IPS-NIHi11 (cell line): ENCODE data around the gene SND1.

ENCODE experiments used
- DNase-seq: peaks from one replicate; pipeline ENCODE4 v3.0.0; 2012; ENCODE audit warnings: mixed read lengths, low spot score

The SND1 gene

GRCh38 chr7:127995881-127996215, 343.9 kb downstream of the SND1 start:
- DNase-seq = no peak

- DNase-seq = no peak
Observed at GRCh38 chr7:127996253-127997071, 344.5 kb downstream of the SND1 start.

GRCh38 chr7:127997226-127997922, 345.4 kb downstream of the SND1 start:
- no peak for DNase-seq

GRCh38 chr7:127998671-127999070, 346.7 kb downstream of the SND1 start:
- DNase-seq = no peak

GRCh38 chr7:128000048-128000447, 348.1 kb downstream of the SND1 start:
- DNase-seq = no peak

- no peak for DNase-seq
Observed at GRCh38 chr7:128000854-128001265, 348.9 kb downstream of the SND1 start.

GRCh38 chr7:128003167-128003566, 351.2 kb downstream of the SND1 start:
- no peak for DNase-seq

- DNase-seq = no peak
Observed at GRCh38 chr7:128003787-128004186, 351.8 kb downstream of the SND1 start.

GRCh38 chr7:128004623-128005022, 352.6 kb downstream of the SND1 start:
- DNase-seq = no peak

GRCh38 chr7:128005117-128005516, 353.1 kb downstream of the SND1 start:
- no peak for DNase-seq

GRCh38 chr7:128005759-128006159, 353.8 kb downstream of the SND1 start:
- DNase-seq = no peak

- no peak for DNase-seq
Observed at GRCh38 chr7:128006550-128007302, 354.7 kb downstream of the SND1 start.

- DNase-seq = no peak
Observed at GRCh38 chr7:128007303-128007680, 355.3 kb downstream of the SND1 start.

- no peak for DNase-seq
Observed at GRCh38 chr7:128008141-128008540, 356.1 kb downstream of the SND1 start.

- DNase-seq = no peak
Observed at GRCh38 chr7:128008744-128009143, 356.8 kb downstream of the SND1 start.

- DNase-seq = no peak
Observed at GRCh38 chr7:128010391-128011127, 358.6 kb downstream of the SND1 start.

GRCh38 chr7:128011131-128011661, 359.2 kb downstream of the SND1 start:
- DNase-seq = no peak

GRCh38 chr7:128014811-128015210, 362.8 kb downstream of the SND1 start:
- DNase-seq = no peak

- no peak for DNase-seq
Observed at GRCh38 chr7:128017460-128017859, 365.5 kb downstream of the SND1 start.

GRCh38 chr7:128017862-128018845, 366.2 kb downstream of the SND1 start:
- no peak for DNase-seq

GRCh38 chr7:128019288-128019687, 367.3 kb downstream of the SND1 start:
- no peak for DNase-seq
